HG03066 (cell line): ENCODE results near the gene STX18.
"Not testable (repeated sequence)": the region's sequence is repeated elsewhere in the genome, so short reads cannot be mapped to it uniquely, and the experiment has no call there.

Experiments
- ATAC-seq: cut with Tn5 transposase; IDR thresholded peaks from one replicate; pipeline ENCODE4 v1.9.1; 2021; ENCODE audit warnings: low read depth; ENCODE audit not compliant: unreplicated experiment

STX18 gene

DNA sequence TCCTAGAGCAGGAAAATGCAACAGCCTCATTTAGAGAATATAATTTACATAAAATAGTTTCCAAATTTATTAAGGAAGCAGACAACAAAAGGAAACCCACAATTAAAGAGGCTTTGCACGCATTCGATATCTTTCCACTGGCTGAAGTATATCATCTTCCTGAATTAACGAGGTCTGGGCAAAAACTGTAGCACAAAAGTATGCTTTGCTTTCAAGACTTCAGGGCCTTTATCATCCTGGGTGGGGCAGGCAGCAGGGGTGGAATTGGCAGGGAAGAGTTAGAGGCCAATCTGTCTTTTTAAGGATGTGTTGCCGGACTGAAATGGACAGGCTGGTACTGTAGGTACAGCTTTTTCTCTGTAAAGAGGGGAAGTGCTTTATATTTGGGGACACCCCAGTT lies 17.0 kb upstream of the STX18 start:
- no peak for ATAC-seq

GRCh38 chr4:4555916-4556315 lies 14.1 kb upstream of the STX18 start:
- ATAC-seq, result no peak

DNA sequence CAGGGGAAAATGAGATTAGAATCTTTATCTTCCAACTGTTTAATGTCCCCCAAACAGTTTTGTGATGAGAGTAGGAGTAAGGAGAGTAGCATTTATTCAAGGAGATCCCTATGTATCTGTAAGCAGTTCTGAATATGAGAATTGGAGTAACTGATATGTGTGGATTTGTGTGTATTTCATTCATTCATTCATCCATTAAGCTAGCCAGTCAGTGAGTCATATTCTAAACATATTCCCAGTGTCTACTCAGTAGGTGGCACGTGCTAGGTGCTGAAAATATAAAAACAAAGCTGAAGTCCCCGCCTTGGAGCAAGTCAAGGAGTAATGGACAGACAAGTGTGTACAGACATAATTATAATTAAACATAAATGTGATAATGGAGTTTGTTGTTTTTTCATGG lies 12.4 kb upstream of the STX18 start:
- no peak for ATAC-seq

DNA sequence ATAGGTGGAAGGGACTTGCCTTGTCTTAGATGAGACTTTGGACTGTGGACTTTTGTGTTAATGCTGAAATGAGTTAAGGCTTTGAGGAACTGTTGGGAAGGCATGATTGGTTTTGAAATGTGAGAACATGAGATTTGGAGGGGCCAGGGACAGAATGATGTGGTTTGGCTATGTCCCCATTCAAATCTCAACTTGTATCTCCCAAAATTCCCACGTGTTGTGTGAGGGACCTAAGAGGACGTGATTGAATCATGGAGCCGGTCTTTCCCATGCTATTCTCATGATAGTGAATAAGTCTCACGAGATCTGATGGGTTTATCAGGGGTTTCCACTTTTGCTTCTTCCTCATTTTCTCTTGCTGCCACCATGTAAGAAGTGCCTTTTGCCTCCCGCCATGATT lies 10.2 kb upstream of the STX18 start:
- ATAC-seq, result not testable (repeated sequence)

DNA sequence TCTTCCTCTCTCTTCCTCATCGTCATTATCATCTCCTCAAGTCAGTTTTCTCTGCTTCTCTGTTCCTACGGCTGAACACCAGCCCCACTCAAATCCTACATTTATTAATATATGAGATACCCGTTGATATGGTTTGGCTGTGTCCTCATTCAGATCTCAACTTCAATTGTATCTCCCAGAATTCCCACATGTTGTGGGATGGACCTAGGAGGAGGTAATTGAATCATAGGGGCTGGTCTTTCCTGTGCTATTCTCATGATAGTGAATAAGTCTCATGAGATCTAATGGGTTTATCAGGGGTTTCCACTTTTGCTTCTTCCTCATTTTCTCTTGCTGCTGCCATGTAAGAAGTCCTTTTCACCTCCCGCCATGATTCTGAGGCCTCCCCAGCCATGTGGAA lies 8.3 kb upstream of the STX18 start:
- ATAC-seq, result not testable (repeated sequence)

DNA sequence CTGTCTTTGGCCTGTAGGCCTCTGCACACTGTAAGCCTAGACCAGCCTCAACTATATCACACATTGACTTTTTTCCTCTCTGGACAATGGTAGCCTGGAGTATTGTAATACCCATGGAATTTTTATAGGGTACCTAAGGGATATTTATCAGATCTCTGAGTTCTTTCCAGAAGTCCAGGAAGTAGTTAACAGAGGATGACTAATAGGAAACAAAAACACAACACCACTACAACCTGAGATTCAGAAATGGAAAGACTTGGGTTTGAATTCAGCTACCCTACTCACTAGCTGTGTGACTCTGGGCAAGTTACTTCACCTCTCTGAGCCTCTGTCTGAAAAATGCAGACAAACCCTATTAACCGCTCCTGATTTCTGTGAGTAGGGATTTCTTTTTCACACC lies 7.7 kb upstream of the STX18 start:
- ATAC-seq, result no peak

GRCh38 chr4:4542774-4543485 lies 1.1 kb upstream of the STX18 start:
- no peak for ATAC-seq

GRCh38 chr4:4541040-4541631 lies 712 bp downstream of the STX18 start:
- ATAC-seq, result peak; percentile 37

GRCh38 chr4:4539481-4539880 lies 2.4 kb downstream of the STX18 start:
- no peak for ATAC-seq

- ATAC-seq, result no peak
These were observed 6.3 kb downstream of the STX18 start for GRCh38 chr4:4535590-4535989.

DNA sequence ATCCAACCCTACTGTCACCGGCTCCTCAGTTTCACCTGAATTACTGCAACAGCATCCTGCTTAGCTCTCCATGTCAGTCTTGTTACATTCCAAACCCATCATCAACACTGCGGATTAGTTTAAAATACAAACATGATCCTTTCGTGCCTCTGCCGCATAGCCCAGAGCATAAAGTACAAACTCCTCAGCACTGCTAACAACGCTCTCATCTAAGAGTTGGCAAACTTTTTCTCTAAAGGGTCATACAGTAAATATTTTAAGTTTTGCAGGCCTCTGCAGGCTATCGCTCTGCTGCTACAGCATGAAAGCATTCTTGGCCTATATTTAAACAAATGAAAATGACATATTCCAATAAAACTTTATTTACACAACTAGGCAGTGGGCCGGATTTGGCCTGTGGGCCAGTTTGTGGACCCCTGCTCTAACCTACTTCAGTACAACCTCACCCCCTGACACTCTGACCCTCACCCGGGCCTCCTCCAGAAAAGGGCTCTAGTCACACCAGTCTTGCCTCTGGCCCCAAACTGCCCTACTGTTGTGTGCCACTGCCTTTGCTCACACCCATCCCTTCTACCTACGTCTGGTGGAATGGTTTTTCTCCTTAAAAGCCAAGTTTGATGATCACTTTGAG lies 7.2 kb downstream of the STX18 start:
- no peak for ATAC-seq

- no peak for ATAC-seq
These were observed 8.2 kb downstream of the STX18 start for GRCh38 chr4:4533461-4534169.

GRCh38 chr4:4532371-4533154 lies 9.3 kb downstream of the STX18 start:
- ATAC-seq, result no peak

GRCh38 chr4:4529392-4529791 lies 12.5 kb downstream of the STX18 start:
- ATAC-seq, result no peak

DNA sequence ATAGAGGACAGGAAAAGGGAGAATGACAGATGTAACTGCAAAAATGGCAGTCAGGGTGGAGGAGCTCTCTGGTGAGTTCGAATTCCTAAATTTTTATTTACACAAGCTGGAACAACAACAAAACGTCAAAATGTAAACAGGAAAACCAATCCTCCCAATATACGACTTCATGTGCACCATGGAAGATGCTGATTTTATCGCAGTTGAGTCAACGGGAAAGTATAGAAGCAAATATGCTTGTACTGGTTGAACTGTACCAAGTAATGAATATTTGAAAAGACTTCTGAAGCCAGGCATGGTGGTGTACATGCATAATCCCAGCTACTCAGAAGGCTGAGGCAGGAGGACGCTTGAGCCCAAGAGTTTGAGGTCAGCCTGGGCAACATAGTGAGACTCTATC lies 15.4 kb downstream of the STX18 start:
- no peak for ATAC-seq

GRCh38 chr4:4524364-4524763 lies 17.5 kb downstream of the STX18 start:
- ATAC-seq, result peak; percentile 94

DNA sequence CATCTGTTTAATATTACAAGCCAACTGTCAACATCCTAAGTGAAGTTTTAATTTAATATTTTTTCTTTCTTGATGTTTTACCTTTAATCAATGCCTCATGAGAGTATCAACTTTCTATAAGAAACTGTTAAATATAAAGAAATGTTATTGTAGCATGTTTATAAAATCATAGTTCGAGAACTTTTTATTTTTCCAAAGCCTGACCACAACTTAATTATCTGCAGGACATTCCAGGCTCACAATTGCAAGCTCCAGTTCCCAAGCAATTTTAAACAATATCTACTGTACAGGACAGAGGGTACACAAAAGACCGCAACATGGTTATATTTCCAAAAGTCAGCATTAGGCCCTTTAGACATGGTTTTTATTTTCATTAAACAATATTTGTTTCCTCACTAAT lies 20.1 kb downstream of the STX18 start:
- ATAC-seq, result no peak

- no peak for ATAC-seq
These were observed 20.7 kb downstream of the STX18 start for GRCh38 chr4:4521136-4521535.

DNA sequence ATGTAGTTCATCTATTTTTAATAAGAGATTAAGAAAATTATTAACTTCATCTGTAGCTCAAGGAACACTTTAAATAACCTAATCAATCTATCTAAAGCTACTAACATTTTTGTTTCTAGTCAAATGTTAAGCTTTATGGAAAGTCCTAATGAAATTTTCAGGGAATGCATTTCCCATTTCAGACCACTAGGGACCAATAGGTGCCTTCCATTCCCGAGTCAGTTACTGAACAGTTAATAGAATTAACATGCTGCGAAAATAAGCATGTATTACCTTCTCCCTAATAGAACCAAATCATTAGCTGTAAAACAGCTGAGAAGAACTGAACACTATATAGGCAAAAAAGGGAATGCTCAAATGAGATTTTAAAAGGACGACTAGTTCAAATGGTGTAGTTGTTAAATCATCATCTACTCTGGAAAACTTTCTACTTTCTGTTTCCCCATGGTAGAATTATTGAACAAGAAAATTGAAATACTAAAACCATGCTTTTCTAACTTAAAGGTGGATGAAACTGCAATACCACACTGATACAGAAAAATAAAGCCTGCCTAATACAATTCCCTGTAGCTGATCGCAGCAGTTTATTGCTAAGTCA lies 22.5 kb downstream of the STX18 start:
- ATAC-seq, result no peak

DNA sequence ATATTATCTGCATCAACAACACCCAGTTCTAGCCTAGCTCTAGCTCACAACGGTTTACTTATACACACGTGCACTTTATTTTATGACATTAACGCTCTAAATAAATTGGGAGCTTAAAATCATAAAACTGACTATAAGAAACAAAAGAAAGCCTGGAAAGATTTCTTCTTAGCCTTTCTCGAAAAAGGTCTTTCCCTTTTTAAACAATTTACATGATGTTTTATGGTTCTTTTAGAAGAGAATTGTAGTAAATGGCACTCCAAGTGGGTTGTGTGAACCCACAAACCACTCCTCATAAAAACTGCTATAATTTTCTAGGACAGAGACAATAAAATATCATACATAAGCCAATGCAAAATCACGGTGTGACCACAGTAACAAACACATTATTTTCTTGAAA lies 23.1 kb downstream of the STX18 start:
- ATAC-seq, result no peak
